H9 (cell line): ENCODE measurements around the gene HAPLN2. TPM values are rescaled to one million over a fixed set of nuclear protein-coding genes. Genes with fewer than 3 reads are reported as not detected.

ENCODE experiments used
- DNase-seq: peaks from one replicate; pipeline ENCODE4 v3.0.0-alpha.2; 2017
- H2AFZ ChIP-seq: one replicate; pipeline ENCODE4 v1.6.1; 2013; ENCODE audit warnings: mild to moderate bottlenecking, low read length, control low read depth, moderate library complexity
- H2AK5ac ChIP-seq: 2 replicates; pipeline ENCODE4 v1.6.1; 2013; ENCODE audit warnings: low read length, control low read depth, mixed read lengths; ENCODE audit not compliant: insufficient read length
- H2BK120ac ChIP-seq: one replicate; pipeline ENCODE4 v1.6.1; 2013; ENCODE audit warnings: low read depth, mild to moderate bottlenecking, low read length, control low read depth, inconsistent platforms; ENCODE audit not compliant: poor library complexity, severe bottlenecking
- H2BK12ac ChIP-seq: 2 replicates; pipeline ENCODE4 v1.6.1; 2013; ENCODE audit warnings: low read length, control low read depth, mixed read lengths, low read depth; ENCODE audit not compliant: insufficient read length
- H2BK15ac ChIP-seq: 2 replicates; pipeline ENCODE4 v1.6.1; 2013; ENCODE audit warnings: low read depth, low read length, control low read depth
- H2BK20ac ChIP-seq: one replicate; pipeline ENCODE4 v1.6.1; 2013; ENCODE audit warnings: low read depth, mild to moderate bottlenecking, low read length, control low read depth, inconsistent platforms; ENCODE audit not compliant: poor library complexity, severe bottlenecking
- H2BK5ac ChIP-seq: 2 replicates; pipeline ENCODE4 v1.6.1; 2013; ENCODE audit warnings: low read length, control low read depth, mixed read lengths; ENCODE audit not compliant: insufficient read length
- H3K14ac ChIP-seq: 2 replicates; pipeline ENCODE4 v1.6.1; 2013; ENCODE audit warnings: low read length, control low read depth; ENCODE audit not compliant: insufficient read depth
- H3K18ac ChIP-seq: 2 replicates; pipeline ENCODE4 v1.6.1; 2013; ENCODE audit warnings: low read depth, mild to moderate bottlenecking, mixed read lengths, low read length, control low read depth; ENCODE audit not compliant: insufficient read length
- H3K23ac ChIP-seq: 2 replicates; pipeline ENCODE4 v1.6.1; 2013; ENCODE audit warnings: low read length, control low read depth, mixed read lengths, low read depth; ENCODE audit not compliant: insufficient read length
- H3K23me2 ChIP-seq: 2 replicates; pipeline ENCODE4 v1.6.1; 2013; ENCODE audit warnings: low read depth, mild to moderate bottlenecking, mixed read lengths, low read length, control low read depth; ENCODE audit not compliant: insufficient read length, poor library complexity, severe bottlenecking
- H3K27ac ChIP-seq: 2 replicates; pipeline ENCODE4 v1.5.1; 2013; ENCODE audit warnings: low read length, control low read depth, mixed read lengths, low read depth; ENCODE audit not compliant: insufficient read length
- H3K27me3 ChIP-seq: 2 replicates; pipeline ENCODE4 v1.6.1; 2013; ENCODE audit warnings: low read length, control low read depth, inconsistent platforms; ENCODE audit not compliant: insufficient read depth
- H3K4ac ChIP-seq: 2 replicates; pipeline ENCODE4 v1.6.1; 2013; ENCODE audit warnings: low read depth, mild to moderate bottlenecking, control low read depth, inconsistent platforms, low read length, moderate library complexity
- H3K4me1 ChIP-seq: 2 replicates; pipeline ENCODE4 v1.6.1; 2013; ENCODE audit warnings: low read length, control low read depth, inconsistent platforms; ENCODE audit not compliant: insufficient read depth
- H3K4me2 ChIP-seq: 2 replicates; pipeline ENCODE4 v1.6.1; 2013; ENCODE audit warnings: low read length, control low read depth, mixed read lengths; ENCODE audit not compliant: insufficient read length, insufficient read depth
- H3K56ac ChIP-seq: 2 replicates; pipeline ENCODE4 v1.6.1; 2013; ENCODE audit warnings: low read depth, mild to moderate bottlenecking, mixed read lengths, low read length, control low read depth; ENCODE audit not compliant: insufficient read length
- H3K79me1 ChIP-seq: 2 replicates; pipeline ENCODE4 v1.6.1; 2013; ENCODE audit warnings: low read depth, mild to moderate bottlenecking, moderate library complexity, low read length, control low read depth, inconsistent platforms; ENCODE audit not compliant: insufficient read depth, poor library complexity, severe bottlenecking
- H3K79me2 ChIP-seq: 2 replicates; pipeline ENCODE4 v1.6.1; 2013; ENCODE audit warnings: low read length, control low read depth, inconsistent platforms; ENCODE audit not compliant: insufficient read depth
- H3K9ac ChIP-seq: 2 replicates; pipeline ENCODE4 v1.6.1; 2013; ENCODE audit warnings: low read length, control low read depth, mixed read lengths; ENCODE audit not compliant: insufficient read length; ENCODE audit errors: extremely low read depth
- H3K9me3 ChIP-seq: one replicate; pipeline ENCODE4 v1.6.1; 2013; ENCODE audit warnings: low read depth, low read length, inconsistent platforms; ENCODE audit not compliant: control insufficient read depth
- H3T11ph ChIP-seq: one replicate; pipeline ENCODE4 v1.6.1; 2013; ENCODE audit warnings: mild to moderate bottlenecking, low read length, control low read depth, inconsistent platforms
- H4K20me1 ChIP-seq: one replicate; pipeline ENCODE4 v1.6.1; 2013; ENCODE audit not compliant: control insufficient read depth, insufficient read length, insufficient read depth
- H4K5ac ChIP-seq: 2 replicates; pipeline ENCODE4 v1.6.1; 2013; ENCODE audit warnings: low read depth, mild to moderate bottlenecking, mixed read lengths, low read length, control low read depth; ENCODE audit not compliant: insufficient read length
- H4K8ac ChIP-seq: replicated peaks from 2 replicates; pipeline ENCODE4 v1.6.1; 2013; ENCODE audit warnings: low read length, control low read depth, mixed read lengths, low read depth; ENCODE audit not compliant: insufficient read length
- H4K91ac ChIP-seq: 2 replicates; pipeline ENCODE4 v1.6.1; 2013; ENCODE audit warnings: low read depth, mild to moderate bottlenecking, moderate library complexity, mixed read lengths, low read length, control low read depth; ENCODE audit not compliant: insufficient read length
- H3K27ac Mint-ChIP-seq, 3 experiments: 2 replicates in 2 of 3; 3 replicates in 1 of 3; pipeline ENCODE4 v1.8.0; 2020 to 2021; ENCODE audit warnings: mixed read lengths in 3 of 3, mild to moderate bottlenecking in 1 of 3, moderate library complexity in 1 of 3
- H3K27me3 Mint-ChIP-seq: 2 replicates; pipeline ENCODE4 v1.8.0; 2021; ENCODE audit warnings: low read depth, mild to moderate bottlenecking, moderate library complexity, mixed read lengths
- H3K36me3 Mint-ChIP-seq, 3 experiments: 2 replicates in 2 of 3; 3 replicates in 1 of 3; pipeline ENCODE4 v1.8.0; 2020 to 2021; ENCODE audit warnings: low read depth in 3 of 3, mixed read lengths in 3 of 3; ENCODE audit not compliant: insufficient read depth in 1 of 3
- H3K4me1 Mint-ChIP-seq, 2 experiments: 2 replicates each; pipeline ENCODE4 v1.8.0; 2020; ENCODE audit warnings: mixed read lengths in 2 of 2
- H3K4me3 Mint-ChIP-seq, 2 experiments: 2 replicates in 1 of 2; 3 replicates in 1 of 2; pipeline ENCODE4 v1.8.0; 2020 to 2021; ENCODE audit warnings: mild to moderate bottlenecking in 2 of 2, mixed read lengths in 2 of 2, moderate library complexity in 1 of 2
- H3K9me3 Mint-ChIP-seq, 2 experiments: 2 replicates in 1 of 2; 3 replicates in 1 of 2; pipeline ENCODE4 v1.8.0; 2020; ENCODE audit warnings: mild to moderate bottlenecking in 2 of 2, mixed read lengths in 2 of 2, moderate library complexity in 1 of 2
- CTCF ChIP-seq: fragments of 200-600 bp; sonication (generic); conservative IDR thresholded peaks from 3 replicates; pipeline ENCODE4 v1.8.0; 2021; ENCODE audit warnings: antibody characterized with exemption, mild to moderate bottlenecking
- WGBS: extraction: QIAGEN DNeasy Blood & Tissue Kit; methylation state at CpG from one replicate; pipeline ENCODE4 v1.1.7; 2013; ENCODE audit warnings: missing lambda C conversion rate, low lambda C conversion rate, mixed read lengths; ENCODE audit not compliant: insufficient read length; ENCODE audit errors: extremely low coverage; 5-methylcytosine and 5-hydroxymethylcytosine counted together
- total RNA-seq: library from RNA; stranded (reverse); gene quantifications from 2 replicates; pipeline ENCODE4 v1.2.1, GENCODE V29; 2021

Gene HAPLN2
- total RNA-seq, 1 experiment from 2014 or later, result 0.46 TPM

GRCh38 chr1:156612666-156613065 is 6.5 kb upstream of the HAPLN2 start:
- H3K23me2 ChIP-seq, result no peaks in the 10 kb centered on the region
- H3K4ac ChIP-seq, result no peak overlapping the region
- no peak for DNase-seq
- no peak overlapping the region for H2BK120ac ChIP-seq
- H3K56ac ChIP-seq, result no peak overlapping the region
- H3K4me2 ChIP-seq, result no peak overlapping the region
- no peak for TF ChIP-seq CTCF
- H3K4me1 ChIP-seq, result no peaks in the 10 kb centered on the region; the same call in 1 of the 2 replicates
- H3K4me1 Mint-ChIP-seq, result peaks cover 6 to 13% of the 10 kb centered on the region in 2 experiments; a peak in 3 of 4 replicates
- H2BK15ac ChIP-seq, result no peak overlapping the region
- no peaks in the 10 kb centered on the region for H3K27me3 ChIP-seq
- H3K9me3 Mint-ChIP-seq, result no peaks in the 10 kb centered on the region; a peak in 1 of 5 replicates
- no peak overlapping the region for H3K9ac ChIP-seq
- H4K8ac ChIP-seq, result no peak overlapping the region
- no peaks in the 10 kb centered on the region for H3K79me1 ChIP-seq
- H2AFZ ChIP-seq, result no peak overlapping the region
- no peaks in the 10 kb centered on the region for H3K9me3 ChIP-seq
- H3K27ac Mint-ChIP-seq, result no peak overlapping the region
- H3T11ph ChIP-seq, result no peak overlapping the region
- no peak overlapping the region for H2BK5ac ChIP-seq
- H4K5ac ChIP-seq, result no peak overlapping the region
- H3K27ac ChIP-seq, result no peak overlapping the region
- H3K27me3 Mint-ChIP-seq, result peaks cover 19% of the 10 kb centered on the region
- H2BK12ac ChIP-seq, result no peak overlapping the region
- H3K79me2 ChIP-seq, result no peaks in the 10 kb centered on the region
- WGBS, result no CpG with 5 or more reads among the region's 3 CpGs
- H2BK20ac ChIP-seq, result no peak overlapping the region
- H3K36me3 Mint-ChIP-seq, result no peaks in the 10 kb centered on the region
- H4K91ac ChIP-seq, result no peak overlapping the region
- no peak overlapping the region for H3K23ac ChIP-seq
- no peak overlapping the region for H3K18ac ChIP-seq
- no peaks in the 10 kb centered on the region for H4K20me1 ChIP-seq
- no peak overlapping the region for H2AK5ac ChIP-seq
- no peak overlapping the region for H3K14ac ChIP-seq
- no peak overlapping the region for H3K4me3 Mint-ChIP-seq
